Measurements from ENCODE around the gene NDST4.

Gene NDST4

DNA sequence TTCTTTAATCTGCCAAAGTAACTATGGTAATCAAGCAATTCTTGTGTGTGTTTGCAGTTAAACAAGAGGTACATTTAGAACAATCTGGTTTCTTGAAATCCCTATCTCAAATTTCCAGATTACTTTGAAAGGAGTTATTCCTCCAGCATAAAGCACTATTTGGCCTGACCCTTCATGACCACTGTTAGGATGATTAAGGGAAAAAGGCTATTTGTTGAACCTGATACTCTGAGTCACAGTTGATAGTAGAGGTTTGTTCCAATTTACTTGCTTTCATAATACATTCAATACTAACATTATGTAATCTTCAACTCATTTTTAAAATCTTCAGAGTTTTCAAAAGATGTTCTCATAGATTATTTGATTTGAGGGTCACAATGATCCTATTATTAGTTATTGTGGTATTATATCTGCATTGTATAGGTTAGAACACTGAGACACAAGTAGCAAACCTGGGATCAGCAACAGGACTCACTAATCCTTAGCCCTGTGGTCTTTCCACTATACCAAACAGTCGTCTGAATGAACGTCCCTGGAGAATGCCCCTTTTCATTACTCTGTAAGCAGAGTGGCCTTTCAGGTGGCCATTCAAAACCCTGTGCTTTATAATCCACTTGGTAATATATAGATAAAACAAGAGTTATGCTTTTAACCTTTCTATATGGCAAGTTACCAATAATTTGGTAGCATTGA is 8.1 kb upstream of the NDST4 start:
- Histone ChIP-seq H3K9ac (ENCODE audit: low read depth in 1 of 2, low read length in 2 of 2) (no peak overlapping the region), H3K36me3 (ENCODE audit: control insufficient read depth in 2 of 2, insufficient read depth in 2 of 2, low read length in 2 of 2) (no peaks in the 10 kb centered on the region), H3K27ac (ENCODE audit: low read depth in 2 of 2, low read length in 2 of 2) (no peak overlapping the region), H3K4me3 (ENCODE audit: low read length in 2 of 2) (no peak overlapping the region), H3K4me1 (ENCODE audit: control insufficient read depth in 2 of 2, insufficient read depth in 2 of 2, low read length in 2 of 2) (no peaks in the 10 kb centered on the region), H3K27me3 (ENCODE audit: control insufficient read depth in 2 of 2, insufficient read depth in 2 of 2, low read length in 2 of 2) (no peaks in the 10 kb centered on the region), H3K9me3 (ENCODE audit: control insufficient read depth in 2 of 2, low read length in 2 of 2) (no peaks in the 10 kb centered on the region)

DNA sequence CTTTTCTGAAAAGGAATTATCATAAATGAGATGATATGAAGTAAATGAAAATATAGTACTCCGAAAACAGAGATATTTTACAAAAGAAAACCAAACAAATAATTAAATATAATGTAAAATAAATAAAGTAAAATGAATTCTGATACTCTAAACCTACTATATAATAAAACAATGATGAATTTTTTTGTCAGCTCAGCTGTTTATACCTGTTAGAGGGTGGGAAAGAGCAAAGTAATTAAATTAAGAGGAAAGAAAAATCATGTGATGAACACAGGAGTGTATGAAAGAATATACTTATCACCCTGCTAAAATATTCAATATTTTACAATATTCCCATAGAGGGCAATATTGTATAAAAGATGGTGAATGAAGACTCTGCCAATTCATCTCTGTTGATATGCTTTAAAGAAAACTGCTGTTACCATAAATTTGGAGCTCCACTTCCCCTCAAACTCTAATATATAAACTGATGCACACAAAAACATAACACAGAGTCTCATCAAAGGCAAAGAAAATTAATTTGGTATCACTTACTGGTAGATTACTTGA is 6.5 kb upstream of the NDST4 start:
- Histone ChIP-seq H3K9ac (ENCODE audit: low read depth in 1 of 2, low read length in 2 of 2) (no peak overlapping the region), H3K4me3 (ENCODE audit: low read length in 2 of 2) (no peak overlapping the region)

DNA sequence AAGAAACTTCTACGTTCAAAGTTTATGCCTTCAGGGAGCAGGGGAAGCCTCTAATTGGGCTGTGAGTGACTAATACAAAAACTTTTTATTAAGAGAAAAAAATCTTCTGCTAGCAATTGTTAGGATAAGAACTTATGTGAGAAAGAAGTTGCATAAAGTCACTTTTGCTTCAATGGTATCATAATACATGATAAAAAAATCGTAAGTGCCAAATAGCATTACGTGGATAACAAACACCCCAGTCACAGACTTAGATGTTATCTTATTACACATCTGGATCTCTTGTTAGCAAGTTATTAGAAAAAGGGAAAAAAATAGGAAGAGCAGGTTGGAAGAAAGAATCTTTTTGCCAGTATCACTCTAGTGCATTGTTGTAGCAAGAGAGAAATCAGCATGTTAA is 4.2 kb upstream of the NDST4 start:
- Histone ChIP-seq H3K27ac (ENCODE audit: low read depth in 2 of 2, low read length in 2 of 2) (no peak overlapping the region), H3K9ac (ENCODE audit: low read depth in 1 of 2, low read length in 2 of 2) (no peak overlapping the region), H3K27me3 (ENCODE audit: control insufficient read depth in 2 of 2, insufficient read depth in 2 of 2, low read length in 2 of 2) (no peaks in the 10 kb centered on the region), H3K36me3 (ENCODE audit: control insufficient read depth in 2 of 2, insufficient read depth in 2 of 2, low read length in 2 of 2) (no peaks in the 10 kb centered on the region), H3K4me3 (ENCODE audit: low read length in 2 of 2) (no peak overlapping the region), H3K4me1 (ENCODE audit: control insufficient read depth in 2 of 2, insufficient read depth in 2 of 2, low read length in 2 of 2) (peaks cover 0 to 3% of the 10 kb centered on the region in 2 donors), H3K9me3 (ENCODE audit: control insufficient read depth in 2 of 2, low read length in 2 of 2) (no peaks in the 10 kb centered on the region)

More for the DNA sequence above, 6.5 kb upstream of the NDST4 start:
- H3K4me1 ChIP-seq (ENCODE audit: control insufficient read depth in 2 of 2, insufficient read depth in 2 of 2, low read length in 2 of 2) = no peaks in the 10 kb centered on the region
- H3K27ac ChIP-seq (ENCODE audit: low read depth in 2 of 2, low read length in 2 of 2) = no peak overlapping the region
- no peaks in the 10 kb centered on the region for H3K27me3 ChIP-seq (ENCODE audit: control insufficient read depth in 2 of 2, insufficient read depth in 2 of 2, low read length in 2 of 2)
- H3K9me3 ChIP-seq (ENCODE audit: control insufficient read depth in 2 of 2, low read length in 2 of 2) = no peaks in the 10 kb centered on the region
- H3K36me3 ChIP-seq (ENCODE audit: control insufficient read depth in 2 of 2, insufficient read depth in 2 of 2, low read length in 2 of 2) = no peaks in the 10 kb centered on the region

GRCh38 chr4:115110191-115111181 is 2.9 kb downstream of the NDST4 start:
- Histone ChIP-seq H3K4me3 (ENCODE audit: low read length in 2 of 2) (no peak overlapping the region), H3K27ac (ENCODE audit: low read depth in 2 of 2, low read length in 2 of 2) (no peak overlapping the region), H3K4me1 (ENCODE audit: control insufficient read depth in 2 of 2, insufficient read depth in 2 of 2, low read length in 2 of 2) (peaks cover 0 to 3% of the 10 kb centered on the region in 2 donors), H3K9ac (ENCODE audit: low read depth in 1 of 2, low read length in 2 of 2) (no peak overlapping the region), H3K36me3 (ENCODE audit: control insufficient read depth in 2 of 2, insufficient read depth in 2 of 2, low read length in 2 of 2) (no peaks in the 10 kb centered on the region), H3K9me3 (ENCODE audit: control insufficient read depth in 2 of 2, low read length in 2 of 2) (no peaks in the 10 kb centered on the region), H3K27me3 (ENCODE audit: control insufficient read depth in 2 of 2, insufficient read depth in 2 of 2, low read length in 2 of 2) (no peaks in the 10 kb centered on the region)

GRCh38 chr4:115108850-115109249 is 4.6 kb downstream of the NDST4 start:
- Histone ChIP-seq H3K27ac (ENCODE audit: low read depth in 2 of 2, low read length in 2 of 2) (no peak overlapping the region), H3K9me3 (ENCODE audit: control insufficient read depth in 2 of 2, low read length in 2 of 2) (no peaks in the 10 kb centered on the region), H3K9ac (ENCODE audit: low read depth in 1 of 2, low read length in 2 of 2) (no peak overlapping the region)

DNA sequence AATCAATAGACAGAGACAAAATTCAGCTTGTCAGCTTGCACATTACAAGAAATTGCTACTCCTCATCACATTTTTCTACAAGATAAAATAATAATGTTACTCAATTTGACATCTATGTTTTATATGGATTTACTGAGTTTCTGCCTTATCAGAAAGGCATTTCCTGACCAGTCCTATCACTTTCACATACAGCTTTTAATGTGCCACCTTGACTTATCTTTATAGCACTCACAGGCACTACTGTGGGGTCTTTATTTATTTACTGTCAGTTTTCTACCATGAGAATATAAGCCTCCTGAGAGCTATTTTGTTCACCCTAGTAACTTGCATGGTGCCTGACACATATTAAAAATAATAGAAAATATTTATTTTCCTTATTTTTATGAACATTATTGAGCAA is 6.0 kb downstream of the NDST4 start:
- Histone ChIP-seq H3K4me3 (ENCODE audit: low read length in 2 of 2) (no peak overlapping the region), H3K4me1 (ENCODE audit: control insufficient read depth in 2 of 2, insufficient read depth in 2 of 2, low read length in 2 of 2) (no peaks in the 10 kb centered on the region), H3K9me3 (ENCODE audit: control insufficient read depth in 2 of 2, low read length in 2 of 2) (no peaks in the 10 kb centered on the region), H3K27ac (ENCODE audit: low read depth in 2 of 2, low read length in 2 of 2) (no peak overlapping the region), H3K27me3 (ENCODE audit: control insufficient read depth in 2 of 2, insufficient read depth in 2 of 2, low read length in 2 of 2) (no peaks in the 10 kb centered on the region), H3K36me3 (ENCODE audit: control insufficient read depth in 2 of 2, insufficient read depth in 2 of 2, low read length in 2 of 2) (no peaks in the 10 kb centered on the region), H3K9ac (ENCODE audit: low read depth in 1 of 2, low read length in 2 of 2) (no peak overlapping the region)

More at GRCh38 chr4:115108850-115109249, 4.6 kb downstream of the NDST4 start:
- Histone ChIP-seq H3K4me1 (ENCODE audit: control insufficient read depth in 2 of 2, insufficient read depth in 2 of 2, low read length in 2 of 2) (peaks cover 0 to 3% of the 10 kb centered on the region in 2 donors), H3K4me3 (ENCODE audit: low read length in 2 of 2) (no peak overlapping the region), H3K27me3 (ENCODE audit: control insufficient read depth in 2 of 2, insufficient read depth in 2 of 2, low read length in 2 of 2) (no peaks in the 10 kb centered on the region), H3K36me3 (ENCODE audit: control insufficient read depth in 2 of 2, insufficient read depth in 2 of 2, low read length in 2 of 2) (no peaks in the 10 kb centered on the region)

- Histone ChIP-seq H3K27ac (ENCODE audit: low read depth in 2 of 2, low read length in 2 of 2) (no peak overlapping the region), H3K36me3 (ENCODE audit: control insufficient read depth in 2 of 2, insufficient read depth in 2 of 2, low read length in 2 of 2) (no peaks in the 10 kb centered on the region), H3K9ac (ENCODE audit: low read depth in 1 of 2, low read length in 2 of 2) (no peak overlapping the region), H3K4me1 (ENCODE audit: control insufficient read depth in 2 of 2, insufficient read depth in 2 of 2, low read length in 2 of 2) (no peaks in the 10 kb centered on the region), H3K27me3 (ENCODE audit: control insufficient read depth in 2 of 2, insufficient read depth in 2 of 2, low read length in 2 of 2) (no peaks in the 10 kb centered on the region), H3K4me3 (ENCODE audit: low read length in 2 of 2) (no peak overlapping the region), H3K9me3 (ENCODE audit: control insufficient read depth in 2 of 2, low read length in 2 of 2) (no peaks in the 10 kb centered on the region)
Measured at GRCh38 chr4:115101675-115102074, 11.7 kb downstream of the NDST4 start.

DNA sequence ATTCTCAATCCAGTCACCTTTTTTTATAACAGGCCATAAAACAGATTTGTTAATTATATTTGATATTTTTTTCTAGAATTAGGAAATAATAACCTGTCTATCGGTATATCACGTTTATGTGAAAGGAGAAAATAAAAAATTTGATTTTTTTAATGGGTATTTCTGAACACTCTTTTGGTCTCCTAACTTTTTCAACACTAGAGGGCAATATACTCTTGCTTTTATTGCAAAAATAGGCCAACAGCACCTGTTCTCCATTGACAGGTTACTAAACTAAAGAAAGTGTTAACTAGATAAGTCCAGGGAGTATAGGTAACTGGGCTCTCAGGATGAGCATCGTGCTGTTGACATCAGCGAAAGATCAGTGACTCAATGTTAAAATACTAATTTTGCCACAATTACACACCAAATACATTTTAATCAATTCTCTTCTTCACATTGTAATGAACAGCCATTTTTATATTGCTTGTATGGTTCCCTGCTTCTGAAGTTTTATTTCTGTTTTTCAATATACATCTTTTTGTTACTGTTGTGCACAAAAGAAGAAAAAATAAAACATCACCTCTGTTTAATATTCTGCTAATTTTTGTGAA is 22.8 kb downstream of the NDST4 start:
- no peaks in the 10 kb centered on the region for H3K27me3 ChIP-seq (ENCODE audit: control insufficient read depth in 2 of 2, insufficient read depth in 2 of 2, low read length in 2 of 2)
- H3K27ac ChIP-seq (ENCODE audit: low read depth in 2 of 2, low read length in 2 of 2) = no peak overlapping the region
- H3K4me3 ChIP-seq (ENCODE audit: low read length in 2 of 2) = no peak overlapping the region
- no peaks in the 10 kb centered on the region for H3K36me3 ChIP-seq (ENCODE audit: control insufficient read depth in 2 of 2, insufficient read depth in 2 of 2, low read length in 2 of 2)
- H3K4me1 ChIP-seq (ENCODE audit: control insufficient read depth in 2 of 2, insufficient read depth in 2 of 2, low read length in 2 of 2) = no peaks in the 10 kb centered on the region
- H3K9me3 ChIP-seq (ENCODE audit: control insufficient read depth in 2 of 2, low read length in 2 of 2) = no peaks in the 10 kb centered on the region
- no peak overlapping the region for H3K9ac ChIP-seq (ENCODE audit: low read depth in 1 of 2, low read length in 2 of 2)

DNA sequence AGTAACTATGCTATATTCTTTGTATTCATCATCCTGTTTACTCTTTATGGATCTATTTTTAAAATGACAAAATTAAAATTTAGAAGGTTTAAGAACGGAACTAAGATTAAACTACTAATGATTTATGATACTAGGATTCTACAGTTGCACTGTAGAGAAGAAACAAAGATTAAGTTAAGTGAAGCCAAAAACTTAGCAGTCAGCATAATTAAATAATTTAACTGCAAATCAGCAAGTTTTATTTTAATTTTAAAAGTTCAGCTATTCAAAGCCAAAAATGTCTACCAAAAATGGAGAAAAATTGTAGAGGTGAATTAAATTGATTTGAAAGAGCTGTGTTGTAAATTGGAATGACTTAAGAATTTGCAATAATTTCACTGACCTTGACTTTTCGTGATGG is 30.8 kb downstream of the NDST4 start:
- H3K9ac ChIP-seq (ENCODE audit: low read depth in 1 of 2, low read length in 2 of 2) = no peak overlapping the region
- no peaks in the 10 kb centered on the region for H3K4me1 ChIP-seq (ENCODE audit: control insufficient read depth in 2 of 2, insufficient read depth in 2 of 2, low read length in 2 of 2)

GRCh38 chr4:115076691-115077090 is 36.7 kb downstream of the NDST4 start:
- Histone ChIP-seq H3K9me3 (ENCODE audit: control insufficient read depth in 2 of 2, low read length in 2 of 2) (no peaks in the 10 kb centered on the region), H3K27me3 (ENCODE audit: control insufficient read depth in 2 of 2, insufficient read depth in 2 of 2, low read length in 2 of 2) (no peaks in the 10 kb centered on the region), H3K4me3 (ENCODE audit: low read length in 2 of 2) (no peak overlapping the region), H3K36me3 (ENCODE audit: control insufficient read depth in 2 of 2, insufficient read depth in 2 of 2, low read length in 2 of 2) (no peaks in the 10 kb centered on the region), H3K4me1 (ENCODE audit: control insufficient read depth in 2 of 2, insufficient read depth in 2 of 2, low read length in 2 of 2) (no peaks in the 10 kb centered on the region), H3K9ac (ENCODE audit: low read depth in 1 of 2, low read length in 2 of 2) (no peak overlapping the region), H3K27ac (ENCODE audit: low read depth in 2 of 2, low read length in 2 of 2) (no peak overlapping the region)

More for the DNA sequence above, 30.8 kb downstream of the NDST4 start:
- no peak overlapping the region for H3K4me3 ChIP-seq (ENCODE audit: low read length in 2 of 2)
- H3K9me3 ChIP-seq (ENCODE audit: control insufficient read depth in 2 of 2, low read length in 2 of 2) = no peaks in the 10 kb centered on the region
- no peak overlapping the region for H3K27ac ChIP-seq (ENCODE audit: low read depth in 2 of 2, low read length in 2 of 2)
- no peaks in the 10 kb centered on the region for H3K27me3 ChIP-seq (ENCODE audit: control insufficient read depth in 2 of 2, insufficient read depth in 2 of 2, low read length in 2 of 2)
- no peaks in the 10 kb centered on the region for H3K36me3 ChIP-seq (ENCODE audit: control insufficient read depth in 2 of 2, insufficient read depth in 2 of 2, low read length in 2 of 2)

Data from mucosa of rectum (tissue), 2 donors.